Globus pallidus (tissue), 1 donor: ENCODE measurements around the gene TBC1D20.
"Not testable (repeated sequence)": the region's sequence is repeated elsewhere in the genome, so short reads cannot be mapped to it uniquely, and the experiment has no call there.

Source experiments
- DNase-seq: peaks from one replicate; pipeline ENCODE4 v3.0.0-alpha.2; 2015; ENCODE audit warnings: low spot score

The TBC1D20 gene

GRCh38 chr20:401682-402495, 60.4 kb downstream of the TBC1D20 start:
- no peak for DNase-seq

- DNase-seq = no peak
These were observed 61.7 kb downstream of the TBC1D20 start for GRCh38 chr20:400454-401275.

DNA sequence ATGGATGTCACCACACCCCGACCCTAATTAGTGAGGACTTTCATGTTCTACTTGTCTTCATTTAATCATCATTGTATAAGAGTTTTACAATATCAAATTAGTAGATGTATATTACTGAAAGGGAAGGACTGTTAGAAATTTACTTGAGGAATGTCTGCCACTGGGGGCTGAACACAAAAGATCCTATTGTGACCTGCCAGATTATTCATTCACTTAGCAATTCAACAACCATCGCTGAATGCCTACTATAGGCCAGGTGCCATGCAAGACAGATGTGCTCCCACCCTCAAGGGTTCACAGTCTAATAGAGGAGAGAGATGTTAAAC, 62.2 kb downstream of the TBC1D20 start:
- DNase-seq = no peak

GRCh38 chr20:399182-399707, 63.1 kb downstream of the TBC1D20 start:
- no peak for DNase-seq

DNA sequence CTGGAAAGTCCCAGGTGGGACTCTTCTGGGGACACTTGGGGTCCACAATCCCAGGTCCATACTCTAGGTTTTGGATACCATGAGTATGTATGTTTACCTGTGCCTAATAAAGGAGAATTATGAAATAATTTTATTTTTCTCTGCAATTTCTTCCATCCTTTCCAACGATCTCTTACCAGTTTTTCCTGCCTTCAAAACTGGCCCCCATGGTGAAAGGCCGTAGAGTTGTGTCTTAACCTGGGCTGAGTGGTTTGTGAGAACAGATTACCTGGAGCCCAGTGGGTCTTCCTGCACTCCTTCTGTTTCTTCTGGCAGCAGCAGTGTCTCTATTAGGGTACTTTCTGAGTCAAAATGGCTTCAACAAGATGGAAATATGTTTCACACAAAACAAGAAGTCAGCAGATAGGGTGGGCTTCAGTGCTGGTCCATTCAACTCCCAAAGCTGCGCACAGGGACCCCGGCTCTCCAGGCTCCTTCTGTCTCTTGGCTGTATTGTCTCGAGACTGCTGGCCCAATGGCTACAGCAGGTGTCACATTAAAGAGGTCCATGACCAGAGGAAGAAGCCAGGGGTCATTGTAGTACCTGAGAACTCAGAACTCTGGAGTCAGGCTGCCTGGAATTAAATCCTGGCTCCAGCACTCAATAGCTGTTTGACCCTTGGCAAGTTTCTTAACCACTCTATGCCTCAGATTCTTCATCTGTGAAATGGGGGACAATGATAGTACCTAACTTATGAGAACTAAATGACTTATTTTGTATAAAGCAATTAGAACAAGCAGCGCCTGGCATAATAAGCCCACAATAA, 64.7 kb downstream of the TBC1D20 start:
- DNase-seq = no peak

DNA sequence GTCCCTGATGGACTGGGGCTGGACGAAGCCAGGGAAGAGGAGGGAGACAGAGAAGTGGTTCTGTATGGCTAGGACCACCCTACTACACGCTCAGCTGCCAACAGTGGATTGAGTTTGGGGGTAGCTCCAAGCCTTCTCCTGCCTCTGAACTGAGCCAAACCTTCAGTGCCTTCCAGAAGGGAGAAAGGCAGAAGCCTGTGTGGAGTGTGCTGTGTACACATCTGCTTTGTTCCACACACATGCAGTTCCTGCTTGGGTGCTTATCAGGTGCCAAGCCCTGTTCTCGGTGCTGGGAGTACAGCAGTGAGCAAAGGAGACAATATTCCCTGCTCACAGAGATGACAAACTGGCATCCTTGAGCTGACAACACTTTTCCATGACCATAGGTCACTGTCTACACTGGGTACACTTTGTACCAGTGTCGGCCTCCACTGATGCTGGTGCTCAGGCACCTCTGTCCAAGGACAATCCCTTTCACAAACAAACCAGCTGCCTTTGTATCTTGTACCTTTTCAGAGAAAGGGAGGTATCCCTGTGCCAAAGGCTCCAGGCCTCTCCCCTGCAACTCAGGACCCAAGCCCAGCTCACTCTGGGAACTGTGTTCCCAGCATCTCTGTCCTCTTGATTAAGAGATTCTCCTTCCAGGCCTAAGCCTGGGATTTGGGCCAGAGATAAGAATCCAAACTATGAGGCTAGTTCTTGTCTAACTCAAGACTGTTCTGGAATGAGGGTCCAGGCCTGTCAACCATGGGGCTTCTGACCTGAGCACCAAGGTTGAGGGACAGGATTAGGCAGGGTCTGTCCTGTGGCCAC, 65.5 kb downstream of the TBC1D20 start:
- DNase-seq = no peak

- no peak for DNase-seq
These were observed 66.1 kb downstream of the TBC1D20 start for GRCh38 chr20:396252-396618.

- not testable (repeated sequence) for DNase-seq
These were observed 69.0 kb downstream of the TBC1D20 start for GRCh38 chr20:393296-393695.

DNA sequence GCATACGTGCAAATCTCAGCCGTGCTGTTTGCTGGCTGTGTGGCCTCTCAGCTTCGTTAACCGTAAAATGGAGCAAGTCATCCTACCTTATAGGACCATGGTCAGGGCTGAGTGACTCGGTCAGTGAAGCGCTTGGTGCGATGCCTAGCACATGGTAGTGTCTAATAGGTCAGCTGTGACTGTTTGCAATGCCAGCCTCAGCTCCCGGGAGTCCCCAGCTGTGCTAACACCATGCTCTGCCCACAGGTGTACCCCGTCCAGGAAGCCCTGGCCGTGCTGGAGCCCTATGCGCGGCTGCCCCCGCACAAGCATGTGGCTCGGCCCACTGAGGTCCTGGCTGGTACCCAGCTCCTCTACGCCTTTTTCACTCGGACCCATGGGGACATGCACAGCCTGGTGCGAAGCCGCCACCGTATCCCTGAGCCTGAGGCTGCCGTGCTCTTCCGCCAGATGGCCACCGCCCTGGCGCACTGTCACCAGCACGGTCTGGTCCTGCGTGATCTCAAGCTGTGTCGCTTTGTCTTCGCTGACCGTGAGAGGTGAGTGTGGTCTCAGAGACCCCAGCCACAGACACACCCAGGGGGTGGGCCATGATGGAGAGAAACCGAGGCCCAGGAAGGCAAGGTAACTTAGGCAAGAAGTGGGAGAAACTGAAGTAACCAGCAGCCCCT, 71.2 kb downstream of the TBC1D20 start:
- DNase-seq = no peak

DNA sequence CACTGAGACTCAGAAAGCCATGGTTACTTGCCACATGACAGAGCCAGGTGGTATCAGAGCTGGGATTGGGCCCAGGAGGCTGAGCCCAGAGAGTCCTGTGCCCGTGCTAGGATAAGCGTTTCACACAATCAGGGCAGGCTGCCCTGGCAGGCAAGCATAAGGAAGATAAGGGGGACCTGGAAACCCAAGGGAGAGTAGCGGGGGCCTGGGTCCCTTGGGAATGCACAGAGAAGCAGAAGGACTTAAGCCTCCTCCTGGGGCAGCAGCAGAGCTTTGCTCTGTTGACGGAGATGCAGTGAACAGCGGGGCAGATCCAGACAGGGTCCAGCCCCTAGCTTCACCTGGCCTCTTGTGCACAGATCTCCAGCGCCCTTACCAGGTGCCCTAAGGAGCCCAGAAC, 73.1 kb downstream of the TBC1D20 start:
- DNase-seq = no peak

GRCh38 chr20:388034-388994, 74.0 kb downstream of the TBC1D20 start:
- no peak for DNase-seq

GRCh38 chr20:387520-387919, 74.8 kb downstream of the TBC1D20 start:
- DNase-seq = no peak

GRCh38 chr20:386634-387033, 75.7 kb downstream of the TBC1D20 start:
- DNase-seq = not testable (repeated sequence)
